HEK293 (cell line): Measurements from ENCODE around the gene ARHGAP8.

Source experiments
- BCL11A ChIP-seq: fragments of 450-650 bp; formaldehyde crosslinking; IDR thresholded peaks from 2 replicates; pipeline ENCODE4 v1.5.1; 2016; ENCODE audit warnings: low read depth, missing biosample characterization, missing genetic modification characterization
- BCL11B ChIP-seq: fragments of 450-650 bp; formaldehyde crosslinking; IDR thresholded peaks from 2 replicates; pipeline ENCODE4 v1.5.1; 2016; ENCODE audit warnings: low read depth, missing biosample characterization, missing genetic modification characterization
- GLIS2 ChIP-seq: fragments of 450-650 bp; formaldehyde crosslinking; IDR thresholded peaks from 2 replicates; pipeline ENCODE4 v1.5.1; 2016; ENCODE audit warnings: missing biosample characterization, missing genetic modification characterization
- HOXA7 ChIP-seq: sonication (generic); formaldehyde crosslinking; IDR thresholded peaks from 2 replicates; pipeline ENCODE4 v1.8.1; 2022; ENCODE audit warnings: missing genetic modification reagents, borderline replicate concordance
- KLF16 ChIP-seq: fragments of 450-650 bp; formaldehyde crosslinking; IDR thresholded peaks from 2 replicates; pipeline ENCODE4 v1.5.1; 2017; ENCODE audit warnings: missing biosample characterization, missing genetic modification characterization
- PBX3 ChIP-seq: sonication (generic); formaldehyde crosslinking; IDR thresholded peaks from 2 replicates; pipeline ENCODE4 v1.8.1; 2022; ENCODE audit warnings: mild to moderate bottlenecking, moderate library complexity, missing genetic modification reagents
- SCRT1 ChIP-seq: fragments of 450-650 bp; formaldehyde crosslinking; IDR thresholded peaks from 2 replicates; pipeline ENCODE4 v1.5.1; 2016; ENCODE audit warnings: missing biosample characterization, missing genetic modification characterization, borderline replicate concordance
- TSHZ1 ChIP-seq: fragments of 450-650 bp; formaldehyde crosslinking; IDR thresholded peaks from 2 replicates; pipeline ENCODE4 v1.5.1; 2016; ENCODE audit warnings: missing biosample characterization, missing genetic modification characterization, borderline replicate concordance
- ZFP69B ChIP-seq: fragments of 450-650 bp; formaldehyde crosslinking; IDR thresholded peaks from 2 replicates; pipeline ENCODE4 v1.5.1; 2016; ENCODE audit warnings: missing biosample characterization, missing genetic modification characterization
- ZNF10 ChIP-seq: fragments of 450-650 bp; formaldehyde crosslinking; IDR thresholded peaks from 2 replicates; pipeline ENCODE4 v1.5.1; 2017; ENCODE audit warnings: missing biosample characterization, missing genetic modification characterization
- ZNF112 ChIP-seq: fragments of 450-650 bp; formaldehyde crosslinking; IDR thresholded peaks from 2 replicates; pipeline ENCODE4 v1.5.0; 2017; ENCODE audit warnings: missing biosample characterization, missing genetic modification characterization
- ZNF121 ChIP-seq: fragments of 450-650 bp; formaldehyde crosslinking; IDR thresholded peaks from 2 replicates; pipeline ENCODE4 v1.5.1; 2016; ENCODE audit warnings: missing biosample characterization, missing genetic modification characterization
- ZNF132 ChIP-seq: fragments of 450-650 bp; formaldehyde crosslinking; IDR thresholded peaks from 2 replicates; pipeline ENCODE4 v1.5.1; 2017; ENCODE audit warnings: missing biosample characterization, missing genetic modification characterization, borderline replicate concordance
- ZNF214 ChIP-seq: fragments of 450-650 bp; formaldehyde crosslinking; IDR thresholded peaks from 2 replicates; pipeline ENCODE4 v1.5.1; 2017; ENCODE audit warnings: missing biosample characterization, mild to moderate bottlenecking, missing genetic modification characterization, borderline replicate concordance
- ZNF223 ChIP-seq: fragments of 450-650 bp; formaldehyde crosslinking; IDR thresholded peaks from 2 replicates; pipeline ENCODE4 v1.5.1; 2016; ENCODE audit warnings: missing biosample characterization, missing genetic modification characterization
- ZNF433 ChIP-seq: fragments of 450-650 bp; formaldehyde crosslinking; IDR thresholded peaks from 2 replicates; pipeline ENCODE4 v1.5.1; 2016; ENCODE audit warnings: missing biosample characterization, missing genetic modification characterization, low read depth
- ZNF473 ChIP-seq: fragments of 450-650 bp; formaldehyde crosslinking; IDR thresholded peaks from 2 replicates; pipeline ENCODE4 v1.5.1; 2017; ENCODE audit warnings: missing biosample characterization, missing genetic modification characterization
- ZNF529 ChIP-seq: fragments of 450-650 bp; formaldehyde crosslinking; IDR thresholded peaks from 2 replicates; pipeline ENCODE4 v1.5.1; 2017; ENCODE audit warnings: missing genetic modification characterization, missing biosample characterization; ENCODE audit not compliant: insufficient replicate concordance
- ZNF544 ChIP-seq: fragments of 450-650 bp; formaldehyde crosslinking; IDR thresholded peaks from 2 replicates; pipeline ENCODE4 v1.5.0; 2017; ENCODE audit warnings: missing biosample characterization, missing genetic modification characterization
- ZNF580 ChIP-seq: fragments of 450-650 bp; formaldehyde crosslinking; IDR thresholded peaks from 2 replicates; pipeline ENCODE4 v1.5.1; 2016; ENCODE audit warnings: missing biosample characterization, missing genetic modification characterization
- ZNF600 ChIP-seq: fragments of 450-650 bp; formaldehyde crosslinking; IDR thresholded peaks from 2 replicates; pipeline ENCODE4 v1.5.1; 2016; ENCODE audit warnings: missing biosample characterization, missing genetic modification characterization
- ZNF645 ChIP-seq: fragments of 450-650 bp; formaldehyde crosslinking; IDR thresholded peaks from 2 replicates; pipeline ENCODE4; 2016; ENCODE audit warnings: missing biosample characterization, missing genetic modification characterization
- ZNF660 ChIP-seq: fragments of 450-650 bp; IDR thresholded peaks from 2 replicates; pipeline ENCODE4 v1.5.1; 2018; ENCODE audit warnings: missing biosample characterization, mild to moderate bottlenecking, missing genetic modification characterization
- ZNF670 ChIP-seq: fragments of 450-650 bp; formaldehyde crosslinking; IDR thresholded peaks from 2 replicates; pipeline ENCODE4 v1.5.1; 2016; ENCODE audit warnings: missing biosample characterization, missing genetic modification characterization, low read depth
- ZNF776 ChIP-seq: fragments of 450-650 bp; formaldehyde crosslinking; IDR thresholded peaks from 2 replicates; pipeline ENCODE4 v1.5.0; 2017; ENCODE audit warnings: missing biosample characterization, missing genetic modification characterization, borderline replicate concordance
- ZNF792 ChIP-seq: fragments of 450-650 bp; formaldehyde crosslinking; IDR thresholded peaks from 2 replicates; pipeline ENCODE4 v1.5.1; 2016; ENCODE audit warnings: missing biosample characterization, missing genetic modification characterization
- TF ChIP-seq, protein P1 (sequence below): fragments of 450-650 bp; formaldehyde crosslinking; IDR thresholded peaks from 2 replicates; pipeline ENCODE4 v1.5.1; 2016; ENCODE audit warnings: missing biosample characterization, missing genetic modification characterization
- TF ChIP-seq, protein P2 (sequence below): fragments of 450-650 bp; formaldehyde crosslinking; IDR thresholded peaks from 2 replicates; pipeline ENCODE4 v1.5.1; 2016; ENCODE audit warnings: missing biosample characterization, missing genetic modification characterization
- TF ChIP-seq, protein P3 (sequence below): fragments of 450-650 bp; formaldehyde crosslinking; IDR thresholded peaks from 2 replicates; pipeline ENCODE4 v1.5.1; 2017; ENCODE audit warnings: missing biosample characterization, mild to moderate bottlenecking, missing genetic modification characterization, moderate library complexity

ARHGAP8 gene

DNA sequence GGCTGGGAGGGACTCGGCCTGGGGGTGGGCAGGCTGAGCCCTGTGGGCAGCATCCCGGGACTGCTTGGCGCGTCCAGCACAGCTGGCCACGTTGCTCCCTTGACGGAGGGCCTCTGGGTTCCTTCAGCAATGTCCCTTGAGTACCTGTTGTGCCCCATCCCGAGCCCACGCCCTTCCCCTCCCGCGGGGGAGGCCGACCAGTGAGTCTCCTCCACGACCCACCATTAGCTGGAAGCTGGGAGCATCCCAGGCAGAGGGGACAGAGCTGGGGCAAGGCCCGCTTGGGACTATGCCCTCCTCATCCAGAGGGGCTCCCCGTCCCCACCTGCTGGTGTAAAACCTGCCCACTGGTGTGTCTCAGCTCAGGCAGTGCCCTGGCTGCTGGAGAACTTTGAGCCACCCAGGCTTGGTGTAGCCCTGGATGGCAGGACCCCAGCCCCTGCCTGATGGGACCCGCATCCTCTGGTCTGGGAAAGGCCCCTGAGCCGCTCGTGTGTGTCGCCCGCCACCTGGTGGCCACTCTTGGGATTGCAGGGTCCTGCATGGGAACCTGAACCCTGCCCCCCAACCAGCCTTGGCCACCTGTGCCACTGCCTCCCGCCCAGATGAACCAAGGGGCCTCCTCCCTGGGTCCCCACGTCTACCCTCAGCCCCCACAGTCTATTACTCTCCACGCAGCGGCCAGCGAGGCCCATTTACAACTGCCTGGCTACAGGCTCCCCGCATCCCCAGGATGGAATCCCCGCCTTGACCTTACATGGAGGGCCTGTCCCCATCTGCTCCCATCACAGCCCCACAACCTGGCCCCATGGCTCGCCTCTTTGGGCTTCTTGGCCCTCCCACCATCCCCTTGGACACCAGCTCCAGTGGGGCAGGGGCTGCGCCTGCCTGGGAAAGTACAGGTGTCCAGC, 16.6 kb upstream of the ARHGAP8 start (continued):
- no peak for TF ChIP-seq ZNF529
- TF ChIP-seq ZNF132, result no peak
- peak; percentile 78 for TF ChIP-seq GLIS2
- peak; percentile 50; the same call in 1 of the 2 replicates for TF ChIP-seq BCL11B (tag by site-specific recombination)
- peak; percentile 74; the same call in 1 of the 2 replicates for TF ChIP-seq SCRT1
- no peak for TF ChIP-seq ZNF112 (tag by site-specific recombination)
- no peak for TF ChIP-seq ZNF544
- TF ChIP-seq, protein P1, sequence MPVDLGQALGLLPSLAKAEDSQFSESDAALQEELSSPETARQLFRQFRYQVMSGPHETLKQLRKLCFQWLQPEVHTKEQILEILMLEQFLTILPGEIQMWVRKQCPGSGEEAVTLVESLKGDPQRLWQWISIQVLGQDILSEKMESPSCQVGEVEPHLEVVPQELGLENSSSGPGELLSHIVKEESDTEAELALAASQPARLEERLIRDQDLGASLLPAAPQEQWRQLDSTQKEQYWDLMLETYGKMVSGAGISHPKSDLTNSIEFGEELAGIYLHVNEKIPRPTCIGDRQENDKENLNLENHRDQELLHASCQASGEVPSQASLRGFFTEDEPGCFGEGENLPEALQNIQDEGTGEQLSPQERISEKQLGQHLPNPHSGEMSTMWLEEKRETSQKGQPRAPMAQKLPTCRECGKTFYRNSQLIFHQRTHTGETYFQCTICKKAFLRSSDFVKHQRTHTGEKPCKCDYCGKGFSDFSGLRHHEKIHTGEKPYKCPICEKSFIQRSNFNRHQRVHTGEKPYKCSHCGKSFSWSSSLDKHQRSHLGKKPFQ, result no peak
- TF ChIP-seq, protein P2, sequence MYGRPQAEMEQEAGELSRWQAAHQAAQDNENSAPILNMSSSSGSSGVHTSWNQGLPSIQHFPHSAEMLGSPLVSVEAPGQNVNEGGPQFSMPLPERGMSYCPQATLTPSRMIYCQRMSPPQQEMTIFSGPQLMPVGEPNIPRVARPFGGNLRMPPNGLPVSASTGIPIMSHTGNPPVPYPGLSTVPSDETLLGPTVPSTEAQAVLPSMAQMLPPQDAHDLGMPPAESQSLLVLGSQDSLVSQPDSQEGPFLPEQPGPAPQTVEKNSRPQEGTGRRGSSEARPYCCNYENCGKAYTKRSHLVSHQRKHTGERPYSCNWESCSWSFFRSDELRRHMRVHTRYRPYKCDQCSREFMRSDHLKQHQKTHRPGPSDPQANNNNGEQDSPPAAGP (tag by site-specific recombination), result peak; percentile 52; the same call in 1 of the 2 replicates
- TF ChIP-seq PBX3 (CRISPR knock-in tag), result no peak
- TF ChIP-seq, protein P3, sequence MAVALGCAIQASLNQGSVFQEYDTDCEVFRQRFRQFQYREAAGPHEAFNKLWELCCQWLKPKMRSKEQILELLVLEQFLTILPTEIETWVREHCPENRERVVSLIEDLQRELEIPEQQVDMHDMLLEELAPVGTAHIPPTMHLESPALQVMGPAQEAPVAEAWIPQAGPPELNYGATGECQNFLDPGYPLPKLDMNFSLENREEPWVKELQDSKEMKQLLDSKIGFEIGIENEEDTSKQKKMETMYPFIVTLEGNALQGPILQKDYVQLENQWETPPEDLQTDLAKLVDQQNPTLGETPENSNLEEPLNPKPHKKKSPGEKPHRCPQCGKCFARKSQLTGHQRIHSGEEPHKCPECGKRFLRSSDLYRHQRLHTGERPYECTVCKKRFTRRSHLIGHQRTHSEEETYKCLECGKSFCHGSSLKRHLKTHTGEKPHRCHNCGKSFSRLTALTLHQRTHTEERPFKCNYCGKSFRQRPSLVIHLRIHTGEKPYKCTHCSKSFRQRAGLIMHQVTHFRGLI (tag by site-specific recombination), result no peak
- TF ChIP-seq ZNF776 (tag by site-specific recombination), result no peak
- TF ChIP-seq ZNF121 (tag by site-specific recombination), result peak; percentile 42; the same call in 1 of the 2 replicates
- 0 out of 2 replicates have a peak, but pooled peaks have one; percentile 35 for TF ChIP-seq ZNF600 (tag by site-specific recombination)
- TF ChIP-seq ZFP69B (tag by site-specific recombination), result peak; percentile 81
- no peak for TF ChIP-seq ZNF645 (tag by site-specific recombination)
- no peak for TF ChIP-seq ZNF473 (tag by site-specific recombination)
- no peak for TF ChIP-seq ZNF433
- no peak for TF ChIP-seq ZNF580 (tag by site-specific recombination)
- no peak for TF ChIP-seq HOXA7
- no peak for TF ChIP-seq TSHZ1
- TF ChIP-seq ZNF792, result no peak
- TF ChIP-seq ZNF223 (tag by site-specific recombination), result no peak
- TF ChIP-seq ZNF670 (tag by site-specific recombination), result no peak
- no peak for TF ChIP-seq KLF16 (tag by site-specific recombination)
- TF ChIP-seq ZNF214, result no peak
- no peak for TF ChIP-seq ZNF10 (tag by site-specific recombination)
- TF ChIP-seq BCL11A (tag by site-specific recombination), result no peak
- no peak for TF ChIP-seq ZNF660 (tag by site-specific recombination)
